Suprapubic skin (tissue), 4 donors: Measurements from ENCODE around the gene TCP1.

Source experiments
- CTCF ChIP-seq, 2 donors: fragments of 200-600 bp in 1 of 2; fragments of 450-650 bp in 1 of 2; sonication (generic) in 1 of 2; IDR thresholded peaks; one replicate each; pipeline ENCODE4 v1.5.1; 2016 to 2019; ENCODE audit warnings: antibody characterized with exemption in 2 of 2, mild to moderate bottlenecking in 1 of 2, moderate library complexity in 1 of 2
- POLR2A ChIP-seq, 2 donors: fragments of 450-650 bp; IDR thresholded peaks; one replicate each; pipeline ENCODE4 v1.6.1; 2017; ENCODE audit warnings: antibody characterized with exemption in 2 of 2, mild to moderate bottlenecking in 2 of 2, moderate library complexity in 2 of 2
- POLR2AphosphoS5 ChIP-seq, 3 donors: sonication (generic); formaldehyde crosslinking; IDR thresholded peaks; one replicate each; pipeline ENCODE4 v1.6.1; 2017; ENCODE audit warnings: antibody characterized with exemption in 3 of 3

GRCh38 chr6:159815410-159815809, 26.0 kb upstream of the TCP1 start:
- no peak for TF ChIP-seq CTCF (IDR thresholded peaks at IDR 0.05)
- TF ChIP-seq POLR2AphosphoS5 (IDR thresholded peaks at IDR 0.05), result no peak
- no peak for TF ChIP-seq POLR2A (IDR thresholded peaks at IDR 0.05)
